ENCODE results near the gene FBXL7. TPM values are rescaled to one million over a fixed set of nuclear protein-coding genes. Genes with fewer than 3 reads are reported as not detected.

The FBXL7 gene
- polyA plus RNA-seq (0.06 and 0.24 TPM in 2 replicates), polyA minus RNA-seq (1.2 and 1.4 TPM in 2 replicates)

DNA sequence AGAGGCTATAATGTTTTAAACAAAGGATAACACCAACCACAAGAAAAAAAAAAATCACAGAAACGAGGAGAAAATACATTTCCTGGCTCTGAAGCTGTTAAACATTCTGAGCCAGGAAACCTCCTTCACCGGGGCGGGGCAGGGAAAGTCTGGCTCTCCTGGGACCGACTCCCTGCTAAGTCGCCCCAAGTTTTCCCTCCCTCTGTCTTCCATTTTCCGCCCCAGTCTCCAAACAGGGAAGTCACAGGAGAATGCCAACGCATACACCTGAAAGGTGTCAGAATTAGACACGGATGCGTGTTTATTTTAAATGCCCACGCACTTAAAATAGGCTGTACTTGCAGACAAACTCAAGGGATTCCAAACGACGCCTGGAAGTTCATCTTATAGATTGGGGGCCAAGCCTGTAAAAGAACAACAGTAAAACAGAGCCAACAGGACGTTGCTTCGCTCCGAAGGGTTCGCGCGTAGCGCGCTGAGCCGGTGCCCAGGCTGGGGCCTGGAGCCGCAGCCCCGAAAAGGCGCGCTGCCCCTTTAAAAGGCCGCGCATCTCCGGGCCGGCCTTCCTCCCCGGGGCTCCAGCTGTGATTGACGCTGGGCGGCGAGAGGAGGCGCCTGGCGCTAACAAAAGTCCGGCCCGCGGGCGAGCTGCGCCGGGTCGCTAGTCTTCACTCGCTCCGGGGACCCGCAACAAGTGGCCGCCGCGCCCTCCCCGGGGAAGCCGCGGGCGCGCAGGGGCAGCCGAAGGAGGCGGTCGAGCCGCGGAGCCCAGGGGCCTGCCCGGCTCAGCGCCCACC lies at the start of gene FBXL7:
FBXL7 (plus strand) TSS at position 653 of the 797 bp plus-strand sequence.
- Histone ChIP-seq H3K79me2 (replicated peaks; ENCODE audit: insufficient read depth, low read length) (peaks cover 23% of the 10 kb centered on the region), H2AFZ (ENCODE audit: low read depth, low read length) (no peak within 1 kb of the TSS), H3K27ac (ENCODE audit: low read length) (no peak within 1 kb of the TSS), H3K4me2 (ENCODE audit: low read length) (peak within 1 kb of the TSS; percentile 38), H3K9ac (ENCODE audit: low read length) (peak within 1 kb of the TSS; percentile 41), H3K4me3 (ENCODE audit: low read length) (peak within 1 kb of the TSS; percentile 78), H3K27me3 (ENCODE audit: insufficient read depth, low read depth, low read length) (peaks cover 33% of the 10 kb centered on the region), H4K20me1 (ENCODE audit: insufficient read depth) (no peaks in the 10 kb centered on the region), H3F3A (ENCODE audit: insufficient read depth, low read length, poor library complexity, severe bottlenecking) (no peaks in the 10 kb centered on the region), H3K9me2 (ENCODE audit: insufficient read depth, low read length) (no peaks in the 10 kb centered on the region), H3K9me3 (ENCODE audit: low read length) (no peaks in the 10 kb centered on the region), H3K36me3 (ENCODE audit: insufficient read depth, low read length) (no peaks in the 10 kb centered on the region)
- peak; percentile 26 for TF ChIP-seq TAF1 (IDR thresholded peaks at IDR 0.05; ENCODE audit: low read depth)
- TF ChIP-seq, protein P1, sequence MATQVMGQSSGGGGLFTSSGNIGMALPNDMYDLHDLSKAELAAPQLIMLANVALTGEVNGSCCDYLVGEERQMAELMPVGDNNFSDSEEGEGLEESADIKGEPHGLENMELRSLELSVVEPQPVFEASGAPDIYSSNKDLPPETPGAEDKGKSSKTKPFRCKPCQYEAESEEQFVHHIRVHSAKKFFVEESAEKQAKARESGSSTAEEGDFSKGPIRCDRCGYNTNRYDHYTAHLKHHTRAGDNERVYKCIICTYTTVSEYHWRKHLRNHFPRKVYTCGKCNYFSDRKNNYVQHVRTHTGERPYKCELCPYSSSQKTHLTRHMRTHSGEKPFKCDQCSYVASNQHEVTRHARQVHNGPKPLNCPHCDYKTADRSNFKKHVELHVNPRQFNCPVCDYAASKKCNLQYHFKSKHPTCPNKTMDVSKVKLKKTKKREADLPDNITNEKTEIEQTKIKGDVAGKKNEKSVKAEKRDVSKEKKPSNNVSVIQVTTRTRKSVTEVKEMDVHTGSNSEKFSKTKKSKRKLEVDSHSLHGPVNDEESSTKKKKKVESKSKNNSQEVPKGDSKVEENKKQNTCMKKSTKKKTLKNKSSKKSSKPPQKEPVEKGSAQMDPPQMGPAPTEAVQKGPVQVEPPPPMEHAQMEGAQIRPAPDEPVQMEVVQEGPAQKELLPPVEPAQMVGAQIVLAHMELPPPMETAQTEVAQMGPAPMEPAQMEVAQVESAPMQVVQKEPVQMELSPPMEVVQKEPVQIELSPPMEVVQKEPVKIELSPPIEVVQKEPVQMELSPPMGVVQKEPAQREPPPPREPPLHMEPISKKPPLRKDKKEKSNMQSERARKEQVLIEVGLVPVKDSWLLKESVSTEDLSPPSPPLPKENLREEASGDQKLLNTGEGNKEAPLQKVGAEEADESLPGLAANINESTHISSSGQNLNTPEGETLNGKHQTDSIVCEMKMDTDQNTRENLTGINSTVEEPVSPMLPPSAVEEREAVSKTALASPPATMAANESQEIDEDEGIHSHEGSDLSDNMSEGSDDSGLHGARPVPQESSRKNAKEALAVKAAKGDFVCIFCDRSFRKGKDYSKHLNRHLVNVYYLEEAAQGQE (IDR thresholded peaks at IDR 0.05; ENCODE audit: borderline replicate concordance) = no peak

DNA sequence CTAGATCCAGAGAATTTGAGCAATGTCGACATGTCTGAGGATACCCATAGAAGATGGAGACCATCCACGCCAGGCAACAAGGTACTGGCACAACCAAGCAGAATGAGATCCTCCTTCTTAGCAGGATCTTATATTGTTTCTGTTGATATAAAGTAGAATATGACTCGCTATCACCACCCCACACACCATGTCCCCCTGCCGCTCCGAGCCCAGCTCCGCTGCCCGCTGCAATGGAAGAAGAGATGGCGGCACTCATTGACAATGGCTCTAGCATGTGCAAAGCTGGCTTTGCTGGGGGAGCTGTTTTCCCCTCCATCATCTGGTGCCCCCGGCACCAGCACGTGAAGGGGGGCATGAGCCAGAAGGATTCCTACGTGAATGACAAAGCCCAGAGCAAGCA lies 49.5 kb upstream of the FBXL7 start:
- TF ChIP-seq, protein P1 (IDR thresholded peaks at IDR 0.05; ENCODE audit: borderline replicate concordance) = no peak
- no peak for TF ChIP-seq POLR2AphosphoS5 (IDR thresholded peaks at IDR 0.05)
- no peak for TF ChIP-seq EP300 (conservative IDR thresholded peaks at IDR 0.05; ENCODE audit: poor library complexity, severe bottlenecking)
- TF ChIP-seq SMC3 (conservative IDR thresholded peaks at IDR 0.05; ENCODE audit: poor library complexity) = no peak
- TF ChIP-seq MXI1 (conservative IDR thresholded peaks at IDR 0.05; ENCODE audit: poor library complexity, severe bottlenecking) = no peak
- TF ChIP-seq EZH2 (IDR thresholded peaks at IDR 0.05; ENCODE audit: borderline replicate concordance, insufficient read depth, low read length, poor library complexity, severe bottlenecking) = no peak
- no peak for TF ChIP-seq TAF1 (IDR thresholded peaks at IDR 0.05; ENCODE audit: low read depth)
- no peak for TF ChIP-seq RAD21 (conservative IDR thresholded peaks at IDR 0.05)
- no peak for TF ChIP-seq CTCF (IDR thresholded peaks at IDR 0.05; ENCODE audit: poor library complexity, severe bottlenecking)
- Histone ChIP-seq H3F3A (ENCODE audit: insufficient read depth, low read length, poor library complexity, severe bottlenecking) (no peaks in the 10 kb centered on the region), H3K27me3 (ENCODE audit: insufficient read depth, low read depth, low read length) (no peaks in the 10 kb centered on the region), H3K9me3 (ENCODE audit: low read length) (no peaks in the 10 kb centered on the region), H4K20me1 (ENCODE audit: insufficient read depth) (no peaks in the 10 kb centered on the region), H3K9me2 (ENCODE audit: insufficient read depth, low read length) (no peaks in the 10 kb centered on the region), H3K4me3 (ENCODE audit: low read length) (no peak overlapping the region), H3K79me2 (replicated peaks; ENCODE audit: insufficient read depth, low read length) (no peaks in the 10 kb centered on the region), H3K9ac (ENCODE audit: low read length) (no peak overlapping the region), H3K4me2 (ENCODE audit: low read length) (no peak overlapping the region), H3K27ac (ENCODE audit: low read length) (no peak overlapping the region), H2AFZ (ENCODE audit: low read depth, low read length) (no peak overlapping the region), H3K36me3 (ENCODE audit: insufficient read depth, low read length) (no peaks in the 10 kb centered on the region)
